ENCODE measurements around the gene LRCH1. TPM values are rescaled to one million over a fixed set of nuclear protein-coding genes. Genes with fewer than 3 reads are reported as not detected.

The LRCH1 gene
- total and polyA plus RNA-seq, 2 donors from 2014 or later = 10.2 to 39.0 TPM

- H3K27me3 ChIP-seq (ENCODE audit: control insufficient read depth, insufficient read depth, low read length) = no peaks in the 10 kb centered on the region
- no peaks in the 10 kb centered on the region for H3K4me1 ChIP-seq (ENCODE audit: control insufficient read depth in 2 of 3, insufficient read depth in 2 of 3, low read depth in 1 of 3, low read length in 3 of 3)
- H3K9ac ChIP-seq (ENCODE audit: low read length in 3 of 3) = no peak overlapping the region
- no peak for DNase-seq
- no peak for FAIRE-seq
- no peak overlapping the region for H3K4me3 ChIP-seq (ENCODE audit: low read length in 3 of 3)
- H3K9me3 ChIP-seq (ENCODE audit: control insufficient read depth in 2 of 3, insufficient read depth in 1 of 3, low read length in 3 of 3) = no peaks in the 10 kb centered on the region
- H3K36me3 ChIP-seq (ENCODE audit: control insufficient read depth in 2 of 3, insufficient read depth in 3 of 3, low read length in 3 of 3) = peaks cover 5 to 71% (median 26%) of the 10 kb centered on the region in 3 donors
- no peak for TF ChIP-seq CTCF (IDR thresholded peaks at IDR 0.05; ENCODE audit: borderline replicate concordance, extremely low read depth, insufficient read depth)
- H3K27ac ChIP-seq (ENCODE audit: low read depth in 2 of 2, low read length in 2 of 2) = no peak overlapping the region
- intact Hi-C loops (cut with DNase I) = no loop called here
Measured at GRCh38 chr13:46778095-46778494, 225.1 kb downstream of the LRCH1 start.

GRCh38 chr13:46778890-46779289 is 225.9 kb downstream of the LRCH1 start:
- TF ChIP-seq CTCF (IDR thresholded peaks at IDR 0.05; ENCODE audit: borderline replicate concordance, extremely low read depth, insufficient read depth) = no peak
- Histone ChIP-seq H3K27me3 (ENCODE audit: control insufficient read depth, insufficient read depth, low read length) (no peaks in the 10 kb centered on the region), H3K9ac (ENCODE audit: low read length in 3 of 3) (no peak overlapping the region), H3K27ac (ENCODE audit: low read depth in 2 of 2, low read length in 2 of 2) (no peak overlapping the region), H3K4me1 (ENCODE audit: control insufficient read depth in 2 of 3, insufficient read depth in 2 of 3, low read depth in 1 of 3, low read length in 3 of 3) (no peaks in the 10 kb centered on the region), H3K36me3 (ENCODE audit: control insufficient read depth in 2 of 3, insufficient read depth in 3 of 3, low read length in 3 of 3) (peaks cover 8 to 66% (median 26%) of the 10 kb centered on the region in 3 donors), H3K4me3 (ENCODE audit: low read length in 3 of 3) (no peak overlapping the region), H3K9me3 (ENCODE audit: control insufficient read depth in 2 of 3, insufficient read depth in 1 of 3, low read length in 3 of 3) (no peaks in the 10 kb centered on the region)
- intact Hi-C loops (cut with DNase I) = no loop called here
- DNase-seq = no peak
- FAIRE-seq = no peak

GRCh38 chr13:46782066-46782465 is 229.1 kb downstream of the LRCH1 start:
- no peak overlapping the region for H3K9ac ChIP-seq (ENCODE audit: low read length in 3 of 3)
- no peak for TF ChIP-seq CTCF (IDR thresholded peaks at IDR 0.05; ENCODE audit: borderline replicate concordance, extremely low read depth, insufficient read depth)
- FAIRE-seq = no peak
- intact Hi-C loops (cut with DNase I) = no loop called here
- no peaks in the 10 kb centered on the region for H3K9me3 ChIP-seq (ENCODE audit: control insufficient read depth in 2 of 3, insufficient read depth in 1 of 3, low read length in 3 of 3)
- no peak overlapping the region for H3K4me3 ChIP-seq (ENCODE audit: low read length in 3 of 3)
- peaks cover 18 to 54% (median 32%) of the 10 kb centered on the region in 3 donors for H3K36me3 ChIP-seq (ENCODE audit: control insufficient read depth in 2 of 3, insufficient read depth in 3 of 3, low read length in 3 of 3)
- DNase-seq = no peak
- no peaks in the 10 kb centered on the region for H3K27me3 ChIP-seq (ENCODE audit: control insufficient read depth, insufficient read depth, low read length)
- no peaks in the 10 kb centered on the region for H3K4me1 ChIP-seq (ENCODE audit: control insufficient read depth in 2 of 3, insufficient read depth in 2 of 3, low read depth in 1 of 3, low read length in 3 of 3)
- no peak overlapping the region for H3K27ac ChIP-seq (ENCODE audit: low read depth in 2 of 2, low read length in 2 of 2)

- no peaks in the 10 kb centered on the region for H3K27me3 ChIP-seq (ENCODE audit: control insufficient read depth, insufficient read depth, low read length)
- peaks cover 18 to 48% (median 32%) of the 10 kb centered on the region in 3 donors for H3K36me3 ChIP-seq (ENCODE audit: control insufficient read depth in 2 of 3, insufficient read depth in 3 of 3, low read length in 3 of 3)
- no peak for FAIRE-seq
- no peak overlapping the region for H3K27ac ChIP-seq (ENCODE audit: low read depth in 2 of 2, low read length in 2 of 2)
- DNase-seq = no peak
- no peak overlapping the region for H3K9ac ChIP-seq (ENCODE audit: low read length in 3 of 3)
- no peak overlapping the region for H3K4me3 ChIP-seq (ENCODE audit: low read length in 3 of 3)
- H3K9me3 ChIP-seq (ENCODE audit: control insufficient read depth in 2 of 3, insufficient read depth in 1 of 3, low read length in 3 of 3) = no peaks in the 10 kb centered on the region
- intact Hi-C loops (cut with DNase I) = no loop called here
- no peak for TF ChIP-seq CTCF (IDR thresholded peaks at IDR 0.05; ENCODE audit: borderline replicate concordance, extremely low read depth, insufficient read depth)
- no peaks in the 10 kb centered on the region for H3K4me1 ChIP-seq (ENCODE audit: control insufficient read depth in 2 of 3, insufficient read depth in 2 of 3, low read depth in 1 of 3, low read length in 3 of 3)
Measured at GRCh38 chr13:46782691-46783090, 229.7 kb downstream of the LRCH1 start.

All from kidney (tissue), 14 donors.